Right ventricle myocardium superior (tissue), 1 donor: ENCODE results near the gene CEP295NL. TPM values are rescaled to one million over a fixed set of nuclear protein-coding genes. Genes with fewer than 3 reads are reported as not detected.
A peak's percentile ranks its signal among the peaks of the same experiment; 100 is the strongest.
"Not testable (repeated sequence)": the region's sequence is repeated elsewhere in the genome, so short reads cannot be mapped to it uniquely, and the experiment has no call there.

Experiments used
- ATAC-seq: fragments of 200-7000 bp; cut with Tn5 transposase; one replicate; pipeline ENCODE4 v1.9.1; 2020; ENCODE audit warnings: mild to moderate bottlenecking; ENCODE audit not compliant: poor library complexity
- DNase-seq: peaks from one replicate; pipeline ENCODE4 v3.0.0-alpha.2; 2020
- intact Hi-C: fragments of 100-400 bp; cut with DNase I; formaldehyde crosslinking; loops from one replicate; pipeline ENCODE4 v1.11.2; 2022
- long read RNA-seq: library from polyadenylated mRNA; unstranded; transcript quantifications from one replicate; pipeline ENCODE4 v2.0.0, GENCODE V29; 2021
- total RNA-seq: library from RNA; stranded (reverse); fragmentation: NEBNext Ultra II Directional; extraction: Animal tissue kit (Norgen Biotek cat#: 25700); gene quantifications from one replicate; pipeline ENCODE4 v1.2.1, GENCODE V29; 2021
- donor health status: DM: no; HTN: yes; CAD: no; lungs with severe emphysema.

CEP295NL gene
- 0.70 TPM for total RNA-seq
- long read RNA-seq, result 0 reads

GRCh38 chr17:78903101-78903779 is at the start of gene CEP295NL:
Gene CEP295NL, minus strand, starts transcription at chr17:78903201. Its CDS starts 1,373 bp downstream, at chr17:78901828.
- intact Hi-C loops, result no loop called here
- ATAC-seq (no peak), DNase-seq (no peak)

- intact Hi-C loops, result no loop called here
- DNase-seq (no peak), ATAC-seq (peak; percentile 19)
These were observed 49.7 kb upstream of the CEP295NL start for GRCh38 chr17:78952706-78953105.

- intact Hi-C loops, result no loop called here
- DNase-seq (no peak), ATAC-seq (peak; percentile 53)
These were observed 49.1 kb upstream of the CEP295NL start for GRCh38 chr17:78951967-78952551.

- DNase-seq (no peak), ATAC-seq (no peak)
- intact Hi-C loops, result no loop called here
These were observed 47.9 kb upstream of the CEP295NL start for GRCh38 chr17:78950870-78951269.

GRCh38 chr17:78947235-78948149 is 44.5 kb upstream of the CEP295NL start:
- intact Hi-C loops, result no loop called here
- DNase-seq, result no peak
- ATAC-seq, result no peak

GRCh38 chr17:78946631-78947030 is 43.6 kb upstream of the CEP295NL start:
- ATAC-seq (peak; percentile 31), DNase-seq (no peak)

GRCh38 chr17:78946131-78946530 is 43.1 kb upstream of the CEP295NL start:
- DNase-seq (no peak), ATAC-seq (no peak)
- intact Hi-C loops, result no loop called here

More at GRCh38 chr17:78946631-78947030, 43.6 kb upstream of the CEP295NL start:
- intact Hi-C loops, result no loop called here

GRCh38 chr17:78945455-78945854 is 42.5 kb upstream of the CEP295NL start:
- DNase-seq, intact Hi-C loops, ATAC-seq: not testable (repeated sequence)

GRCh38 chr17:78944956-78945355 is 42.0 kb upstream of the CEP295NL start:
- intact Hi-C loops, result no loop called here
- DNase-seq (no peak), ATAC-seq (no peak)

- ATAC-seq (no peak), DNase-seq (no peak)
- intact Hi-C loops, result no loop called here
These were observed 41.0 kb upstream of the CEP295NL start for GRCh38 chr17:78944026-78944425.

- intact Hi-C loops, result no loop called here
- DNase-seq, result no peak
- no peak for ATAC-seq
These were observed 37.7 kb upstream of the CEP295NL start for GRCh38 chr17:78940708-78941107.

- DNase-seq, result no peak
- no peak for ATAC-seq
- intact Hi-C loops, result no loop called here
These were observed 37.3 kb upstream of the CEP295NL start for GRCh38 chr17:78940258-78940657.

- ATAC-seq (no peak), DNase-seq (no peak)
- intact Hi-C loops, result no loop called here
These were observed 36.6 kb upstream of the CEP295NL start for GRCh38 chr17:78939615-78940014.

- ATAC-seq (no peak), DNase-seq (no peak)
- intact Hi-C loops, result no loop called here
These were observed 34.6 kb upstream of the CEP295NL start for GRCh38 chr17:78937561-78937960.

- intact Hi-C loops, result no loop called here
- ATAC-seq (peak; percentile 48), DNase-seq (peak; percentile 76)
These were observed 32.7 kb upstream of the CEP295NL start for GRCh38 chr17:78935419-78936323.

- intact Hi-C loops, result no loop called here
- DNase-seq, result no peak
- ATAC-seq, result no peak
These were observed 31.8 kb upstream of the CEP295NL start for GRCh38 chr17:78934681-78935418.

GRCh38 chr17:78933959-78934568 is 31.1 kb upstream of the CEP295NL start:
- intact Hi-C loops, result no loop called here
- DNase-seq (peak; percentile 97), ATAC-seq (peak; percentile 88)
